HG03558 (cell line): ENCODE results near the gene C9orf78.
A peak's percentile ranks its signal among the peaks of the same experiment; 100 is the strongest.
"Not testable (repeated sequence)": the region's sequence is repeated elsewhere in the genome, so short reads cannot be mapped to it uniquely, and the experiment has no call there.

Experiments used
- ATAC-seq: cut with Tn5 transposase; IDR thresholded peaks from one replicate; pipeline ENCODE4 v1.9.1; 2021; ENCODE audit warnings: moderate number of reproducible peaks; ENCODE audit not compliant: unreplicated experiment; ENCODE audit errors: extremely low read depth

C9orf78 gene

DNA sequence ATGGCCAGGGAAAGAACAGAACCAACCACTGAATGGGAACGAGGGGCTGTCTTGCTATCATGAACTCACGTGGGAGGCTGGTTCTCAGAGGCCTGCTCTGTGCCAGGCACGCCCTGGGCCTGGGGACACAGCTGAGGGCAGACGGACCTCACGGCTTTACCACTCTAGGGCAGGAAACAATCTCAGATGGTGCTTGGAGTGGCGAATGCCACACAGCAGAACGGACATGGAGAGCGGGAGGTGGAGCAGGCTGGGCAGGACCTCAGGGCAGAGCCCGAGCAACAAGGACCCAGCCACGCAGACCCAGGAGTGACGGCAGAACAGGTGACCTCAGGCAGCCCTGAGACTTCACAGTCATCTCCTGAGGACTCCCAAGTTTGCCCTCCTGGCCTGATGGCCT is 19.8 kb downstream of the C9orf78 start:
- ATAC-seq: no peak

- ATAC-seq: no peak
Observed at GRCh38 chr9:129814432-129815223, 20.4 kb downstream of the C9orf78 start.

GRCh38 chr9:129813661-129814060 is 21.4 kb downstream of the C9orf78 start:
- no peak for ATAC-seq

DNA sequence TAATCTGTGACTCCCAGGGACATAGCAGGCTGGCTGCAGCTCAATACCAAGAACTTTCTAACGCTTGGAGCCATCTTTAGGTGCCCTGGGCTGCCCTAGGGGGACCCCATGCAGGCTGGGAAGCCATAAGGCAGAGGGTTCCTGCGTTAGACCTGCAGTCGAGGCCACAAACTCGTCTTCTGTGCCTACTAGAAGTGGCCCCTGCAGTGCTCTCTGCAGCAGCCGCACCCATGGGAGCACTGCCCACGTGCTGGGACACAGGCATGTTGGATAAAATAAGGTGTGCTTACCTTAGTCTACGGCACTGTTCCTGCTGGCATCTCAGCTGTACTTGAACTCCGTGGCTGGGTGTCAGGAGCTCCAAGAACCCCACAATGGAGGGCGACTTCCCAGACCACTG is 22.7 kb downstream of the C9orf78 start:
- ATAC-seq: no peak

GRCh38 chr9:129811967-129812363 is 23.1 kb downstream of the C9orf78 start:
- no peak for ATAC-seq

- no peak for ATAC-seq
Observed at GRCh38 chr9:129810788-129811187, 24.3 kb downstream of the C9orf78 start.

DNA sequence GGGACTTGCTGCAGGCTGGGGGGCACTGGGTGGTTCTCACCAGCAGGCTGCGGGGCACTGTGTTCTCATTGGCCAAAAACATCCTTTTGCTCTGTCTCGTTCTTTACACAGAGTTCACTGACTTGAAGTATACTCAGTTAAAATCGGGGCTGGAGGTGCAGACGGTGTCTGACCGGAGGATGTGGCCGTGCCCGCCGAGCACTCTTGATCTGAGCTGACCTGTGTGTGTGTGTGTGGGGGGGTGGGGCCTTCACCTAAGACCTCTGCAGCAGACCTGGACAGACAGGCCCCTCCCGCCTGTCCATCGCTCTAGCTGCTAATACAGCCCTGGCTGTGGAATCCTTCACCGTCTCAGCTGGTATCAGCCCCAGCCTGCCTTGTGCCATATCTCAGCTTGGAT is 25.0 kb downstream of the C9orf78 start:
- no peak for ATAC-seq

DNA sequence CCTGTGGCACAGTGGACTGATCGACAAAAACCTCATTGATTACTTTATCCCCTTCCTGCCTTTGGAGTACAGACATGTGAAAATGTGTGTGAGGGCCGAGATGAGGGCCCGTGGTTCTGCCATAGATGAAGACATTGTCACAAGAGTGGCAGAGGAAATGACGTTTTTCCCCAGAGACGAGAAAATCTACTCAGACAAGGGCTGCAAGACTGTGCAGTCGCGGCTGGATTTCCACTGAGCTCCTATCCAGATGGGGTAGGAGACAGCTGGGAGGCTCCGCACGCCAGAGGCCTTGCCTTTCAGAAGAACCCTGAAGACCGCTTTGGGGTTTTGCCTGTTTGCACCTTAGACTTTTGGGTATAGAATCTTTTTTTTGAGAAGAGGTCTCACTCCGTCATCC is 25.7 kb downstream of the C9orf78 start:
- ATAC-seq: no peak

DNA sequence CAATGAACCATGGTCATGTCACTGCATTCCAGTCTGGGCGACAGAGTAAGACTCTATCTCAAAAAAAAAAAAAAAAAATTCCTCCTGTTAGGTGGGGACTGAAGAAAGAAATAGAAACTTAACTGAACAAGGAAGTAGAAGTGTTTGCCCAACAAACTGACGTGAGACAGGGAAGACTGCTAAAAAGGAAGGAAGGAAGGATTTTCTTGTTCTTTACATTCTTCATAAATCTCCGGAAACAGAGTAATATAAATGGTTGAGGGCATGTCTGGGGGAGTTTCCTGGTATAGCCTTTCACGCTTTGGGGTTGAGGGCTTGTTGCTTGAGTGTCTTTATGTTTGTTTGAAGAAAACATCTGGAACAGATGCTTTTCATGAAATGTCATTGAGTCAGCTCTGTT is 29.0 kb downstream of the C9orf78 start:
- no peak for ATAC-seq

GRCh38 chr9:129803676-129804060 is 31.4 kb downstream of the C9orf78 start:
- no peak for ATAC-seq

GRCh38 chr9:129802833-129803675 is 32.0 kb downstream of the C9orf78 start, which contains the start of gene TOR1B:
Gene TOR1B, plus strand, starts transcription at chr9:129803184. Its CDS starts 29 bp downstream, at chr9:129803213.
- ATAC-seq: peak; percentile 62

GRCh38 chr9:129801504-129801903 is 33.6 kb downstream of the C9orf78 start:
- no peak for ATAC-seq

GRCh38 chr9:129798973-129799372 is 36.1 kb downstream of the C9orf78 start:
- ATAC-seq: no peak

- not testable (repeated sequence) for ATAC-seq
Observed at GRCh38 chr9:129796029-129796428, 39.0 kb downstream of the C9orf78 start.

GRCh38 chr9:129794549-129794948 is 40.5 kb downstream of the C9orf78 start:
- ATAC-seq: no peak

DNA sequence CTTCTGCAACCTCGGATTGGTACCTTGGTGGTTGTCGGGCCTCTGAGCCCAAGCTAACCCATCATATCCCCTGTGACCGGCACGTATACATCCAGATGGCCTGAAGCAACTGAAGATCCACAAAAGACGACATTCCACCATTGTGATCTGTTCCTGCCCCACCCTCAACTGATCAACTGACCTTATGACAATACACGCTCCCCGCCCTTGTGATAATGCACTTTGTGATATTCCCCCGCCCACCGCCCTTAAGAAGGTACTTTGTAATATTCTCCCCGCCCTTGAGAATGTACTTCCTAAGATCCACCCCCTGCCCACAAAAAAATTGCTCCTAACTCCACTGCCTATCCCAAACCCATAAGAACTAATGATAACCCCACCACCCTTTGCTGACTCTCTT is 48.6 kb downstream of the C9orf78 start:
- no peak for ATAC-seq

GRCh38 chr9:129785866-129786265 is 49.2 kb downstream of the C9orf78 start:
- ATAC-seq: no peak

DNA sequence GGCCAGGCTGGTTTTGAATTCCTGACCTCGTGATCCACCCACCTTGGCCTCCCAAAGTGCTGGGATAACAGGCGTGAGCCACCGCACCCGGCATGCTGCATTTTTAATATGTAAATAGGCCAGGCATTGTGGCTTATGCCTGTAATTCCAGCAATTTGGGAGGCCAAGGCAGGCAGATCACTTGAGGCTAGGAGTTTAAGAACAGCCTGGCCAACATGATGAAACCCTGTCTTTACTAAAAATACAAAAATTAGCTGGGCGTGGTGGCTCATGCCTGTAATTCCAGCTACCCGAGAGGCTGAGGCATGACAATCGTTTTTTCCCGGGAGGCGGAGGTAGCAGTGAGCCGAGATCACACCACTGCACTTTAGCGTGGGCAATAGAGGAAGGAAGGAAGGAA is 50.1 kb downstream of the C9orf78 start:
- ATAC-seq: not testable (repeated sequence)

- ATAC-seq: no peak
Observed at GRCh38 chr9:129783516-129784361, 51.3 kb downstream of the C9orf78 start.

- ATAC-seq: no peak
Observed at GRCh38 chr9:129781981-129782380, 53.1 kb downstream of the C9orf78 start.
